GM12891 (cell line): ENCODE measurements around the gene LRRC3B.

Experiments
- PAX5 ChIP-seq: IDR thresholded peaks from 2 replicates; pipeline ENCODE4 v1.6.1; 2011; ENCODE audit warnings: low read length, moderate library complexity, mild to moderate bottlenecking; ENCODE audit not compliant: insufficient read depth, severe bottlenecking
- POLR2A ChIP-seq: IDR thresholded peaks from 2 replicates; pipeline ENCODE4 v1.6.1; 2011; ENCODE audit warnings: low read depth, low read length, control low read depth
- POLR2AphosphoS5 ChIP-seq: IDR thresholded peaks from 2 replicates; pipeline ENCODE4 v1.6.1; 2011; ENCODE audit warnings: low read depth, low read length, control low read depth
- SPI1 ChIP-seq: IDR thresholded peaks from 2 replicates; pipeline ENCODE4 v1.6.1; 2011; ENCODE audit warnings: low read depth, low read length, control low read depth
- TAF1 ChIP-seq: IDR thresholded peaks from 2 replicates; pipeline ENCODE4 v1.6.1; 2011; ENCODE audit warnings: low read depth, low read length, control low read depth

GRCh38 chr3:26657348-26657976 is 34.9 kb downstream of the LRRC3B start:
- no peak for TF ChIP-seq POLR2A
- TF ChIP-seq TAF1: no peak
- no peak for TF ChIP-seq POLR2AphosphoS5
- TF ChIP-seq PAX5: no peak
- TF ChIP-seq SPI1: no peak
